ENCODE results near the gene MR1.
A peak's percentile ranks its signal among the peaks of the same experiment; 100 is the strongest.

Gene MR1

GRCh38 chr1:181016563-181016962 lies 17.2 kb upstream of the MR1 start:
- POLR2A ChIA-PET, result no interaction called here

GRCh38 chr1:181018901-181019681 lies 14.7 kb upstream of the MR1 start:
- Histone ChIP-seq H3K27ac (ENCODE audit: extremely low read depth, low read depth, low read length) (no peak overlapping the region), H3K4me1 (ENCODE audit: control insufficient read depth, insufficient read depth, low read length) (peaks cover 6% of the 10 kb centered on the region; the same call in 1 of the 2 replicates), H3K4me3 (ENCODE audit: low read depth, low read length) (no peak overlapping the region), H3K9me3 (ENCODE audit: control insufficient read depth, insufficient read depth, low read depth, low read length) (no peaks in the 10 kb centered on the region), H3K36me3 (ENCODE audit: control insufficient read depth in 2 of 2, insufficient read depth in 1 of 2, low read length in 2 of 2) (no peaks in the 10 kb centered on the region)
- ChIA-PET CTCF (interaction anchor here (0.6 to 0.9 kb wide), 3 partner anchors 71 to 297 kb away, joined by 3 to 4 read pairs (median 4); no protein-coding TSS in a partner anchor), POLR2A (interaction anchor here (0.6 to 1.1 kb wide), 2 partner anchors 9 to 53 kb away, joined by 3 to 4 read pairs; no protein-coding TSS in a partner anchor)
- no peak for TF ChIP-seq ZSCAN23 (tag by site-specific recombination; IDR thresholded peaks at IDR 0.05)
- peak; percentile 76 for TF ChIP-seq ZFHX2 (tag by site-specific recombination; conservative IDR thresholded peaks at IDR 0.05)
- no peak for TF ChIP-seq ZSCAN30 (tag by site-specific recombination; IDR thresholded peaks at IDR 0.05)
- no peak for TF ChIP-seq ZNF624 (tag by site-specific recombination; IDR thresholded peaks at IDR 0.05)
- 0 out of 2 replicates have a peak, but pooled peaks have one; percentile 19 for TF ChIP-seq ZNF600 (tag by site-specific recombination; IDR thresholded peaks at IDR 0.05)
- no peak for TF ChIP-seq GLI2 (tag by site-specific recombination; IDR thresholded peaks at IDR 0.05; ENCODE audit: borderline replicate concordance, low read depth)
- no peak for TF ChIP-seq ZNF148 (tag by site-specific recombination; IDR thresholded peaks at IDR 0.05; ENCODE audit: borderline replicate concordance)
- peak; percentile 47; the same call in 1 of the 2 replicates for TF ChIP-seq ZBTB17 (tag by site-specific recombination; IDR thresholded peaks at IDR 0.05)
- TF ChIP-seq EGR2 (tag by site-specific recombination; IDR thresholded peaks at IDR 0.05; ENCODE audit: low read depth), result peak; percentile 57; the same call in 1 of the 2 replicates
- no peak for TF ChIP-seq ZFP41 (tag by site-specific recombination; IDR thresholded peaks at IDR 0.05; ENCODE audit: borderline replicate concordance)
- no peak for TF ChIP-seq PBX3 (CRISPR knock-in tag; IDR thresholded peaks at IDR 0.05)

More at GRCh38 chr1:181016563-181016962, 17.2 kb upstream of the MR1 start:
- CTCF ChIA-PET, result no interaction called here
- Histone ChIP-seq H3K4me3 (ENCODE audit: low read depth, low read length) (no peak overlapping the region), H3K27ac (ENCODE audit: extremely low read depth, low read depth, low read length) (no peak overlapping the region), H3K4me1 (ENCODE audit: control insufficient read depth, insufficient read depth, low read length) (peaks cover 6% of the 10 kb centered on the region; the same call in 1 of the 2 replicates), H3K36me3 (ENCODE audit: control insufficient read depth in 2 of 2, insufficient read depth in 1 of 2, low read length in 2 of 2) (no peaks in the 10 kb centered on the region), H3K9me3 (ENCODE audit: control insufficient read depth, insufficient read depth, low read depth, low read length) (no peaks in the 10 kb centered on the region)
- no peak for TF ChIP-seq ZNF585B (tag by site-specific recombination; IDR thresholded peaks at IDR 0.05)

GRCh38 chr1:181021159-181021558 lies 12.6 kb upstream of the MR1 start:
- H3K4me1 ChIP-seq (ENCODE audit: control insufficient read depth, insufficient read depth, low read length), result peaks cover 6% of the 10 kb centered on the region; the same call in 1 of the 2 replicates
- TF ChIP-seq ZBTB20 (tag by site-specific recombination; IDR thresholded peaks at IDR 0.05), result no peak
- no peak for TF ChIP-seq ZNF10 (tag by site-specific recombination; IDR thresholded peaks at IDR 0.05)
- no peak for TF ChIP-seq ZNF23 (tag by site-specific recombination; IDR thresholded peaks at IDR 0.05; ENCODE audit: borderline replicate concordance)
- no peak for TF ChIP-seq GLIS1 (tag by site-specific recombination; IDR thresholded peaks at IDR 0.05)
- TF ChIP-seq ZBTB49 (tag by site-specific recombination; IDR thresholded peaks at IDR 0.05; ENCODE audit: low read depth), result no peak
- TF ChIP-seq ZBTB7A (tag by site-specific recombination; IDR thresholded peaks at IDR 0.05; ENCODE audit: low read depth), result no peak
- ChIA-PET CTCF (interaction anchor here (0.8 to 2.5 kb wide), 2 partner anchors 17 to 139 kb away, joined by 4 to 13 read pairs; no protein-coding TSS in a partner anchor), POLR2A (interaction anchor here (1.0 to 3.1 kb wide), 3 partner anchors 58 to 98 kb away, joined by 4 to 22 read pairs (median 5); no protein-coding TSS in a partner anchor)
- no peaks in the 10 kb centered on the region for H3K36me3 ChIP-seq (ENCODE audit: control insufficient read depth in 2 of 2, insufficient read depth in 1 of 2, low read length in 2 of 2)
- H3K4me3 ChIP-seq (ENCODE audit: low read depth, low read length), result peak overlapping the region; percentile 96
- H3K27ac ChIP-seq (ENCODE audit: extremely low read depth, low read depth, low read length), result 0 out of 2 replicates have a peak overlapping the region, but pooled peaks have one; percentile 4
- H3K9me3 ChIP-seq (ENCODE audit: control insufficient read depth, insufficient read depth, low read depth, low read length), result no peaks in the 10 kb centered on the region

Data from HEK293 (cell line).